Prostate gland (tissue), 2 donors: Measurements from ENCODE around the gene GH1. TPM values are rescaled to one million over a fixed set of nuclear protein-coding genes. Genes with fewer than 3 reads are reported as not detected.
"Not testable (repeated sequence)": the region's sequence is repeated elsewhere in the genome, so short reads cannot be mapped to it uniquely, and the experiment has no call there.

Experiments used
- DNase-seq: peaks from one replicate; pipeline ENCODE4 v3.0.0-alpha.2; 2019; ENCODE audit warnings: low spot score
- H3K27ac ChIP-seq, 2 donors: fragments of 200-600 bp; sonication (generic); 2 replicates each; pipeline ENCODE4 v1.5.1; 2017 to 2019
- H3K27me3 ChIP-seq: fragments of 200-600 bp; sonication (generic); replicated peaks from 2 replicates; pipeline ENCODE4 v1.5.1; 2019; ENCODE audit not compliant: insufficient read depth
- H3K36me3 ChIP-seq, 2 donors: fragments of 200-600 bp; sonication (generic); 1 replicate in 1 of 2; 2 replicates in 1 of 2; pipeline versions ENCODE4 v1.5.1 to v1.8.1; 2017 to 2019
- H3K4me1 ChIP-seq: fragments of 200-600 bp; sonication (generic); replicated peaks from 2 replicates; pipeline ENCODE4 v1.5.1; 2019
- H3K4me3 ChIP-seq, 2 donors: fragments of 200-600 bp; sonication (generic); 2 replicates each; pipeline ENCODE4 v1.5.1; 2017 to 2019
- H3K9me3 ChIP-seq: fragments of 200-600 bp; sonication (generic); 2 replicates; pipeline ENCODE4 v1.5.1; 2017
- CTCF ChIP-seq, 4 experiments: fragments of 200-600 bp in 2 of 4; fragments of 450-650 bp in 2 of 4; sonication (generic) in 2 of 4; IDR thresholded peaks; 1 replicate in 3 of 4; 2 replicates in 1 of 4; pipeline ENCODE4 v1.5.1; 2016 to 2019; ENCODE audit warnings: antibody characterized with exemption in 4 of 4, mild to moderate bottlenecking in 2 of 4, moderate library complexity in 2 of 4
- POLR2A ChIP-seq: fragments of 450-650 bp; IDR thresholded peaks from one replicate; pipeline ENCODE4 v1.6.1; 2016; ENCODE audit warnings: antibody characterized with exemption, mild to moderate bottlenecking
- POLR2AphosphoS5 ChIP-seq: sonication (generic); formaldehyde crosslinking; IDR thresholded peaks from one replicate; pipeline ENCODE4 v1.6.1; 2017; ENCODE audit warnings: antibody characterized with exemption
- WGBS: methylation state at CpG from one replicate; pipeline ENCODE4 v1.1.5; 2018; 5-methylcytosine and 5-hydroxymethylcytosine counted together
- intact Hi-C: fragments of 100-400 bp; cut with DNase I; formaldehyde crosslinking; loops from one replicate; pipeline ENCODE4 v1.14.2; 2022
- total RNA-seq, 2 donors: library from RNA; depleted of rRNA; stranded (reverse); fragments of >200 nt; gene quantifications; one replicate each; pipeline ENCODE4 v1.1.0, GENCODE V29; 2016

GH1 gene
- total RNA-seq, 2 donors from 2014 or later, result not detected

- TF ChIP-seq CTCF (IDR thresholded peaks at IDR 0.05), result peak in 2 of 4 experiments; percentile 11 to 41
- intact Hi-C loops, H3K4me1 ChIP-seq, H3K36me3 ChIP-seq, H3K27ac ChIP-seq, H3K27me3 ChIP-seq, H3K4me3 ChIP-seq, H3K9me3 ChIP-seq, DNase-seq: not testable (repeated sequence)
- 36% methylated on average over 13 of the region's 13 CpGs for WGBS
Measured at GRCh38 chr17:63889026-63889848, 29.4 kb downstream of the GH1 start.

DNA sequence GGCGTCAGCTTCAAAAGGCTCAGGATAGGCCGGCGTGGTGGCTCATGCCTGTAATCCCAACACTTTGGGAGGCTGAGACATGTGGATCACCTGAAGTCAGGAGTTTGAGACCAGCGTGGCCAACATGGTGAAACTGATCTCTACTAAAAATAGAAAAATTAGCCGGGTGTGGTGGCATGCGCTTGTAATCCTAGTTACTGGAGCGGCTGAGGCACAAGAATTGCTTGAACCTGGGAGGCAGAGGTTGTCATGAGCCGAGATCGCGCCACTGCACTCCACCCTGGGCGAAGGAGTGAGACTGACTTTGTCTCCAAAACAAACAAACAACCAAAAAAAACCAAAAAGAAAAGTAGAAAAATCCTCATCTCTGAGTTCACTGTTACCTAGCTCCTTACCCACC lies 33.5 kb downstream of the GH1 start:
- H3K4me1 ChIP-seq, DNase-seq, H3K27ac ChIP-seq, H3K36me3 ChIP-seq, H3K9me3 ChIP-seq, H3K4me3 ChIP-seq, intact Hi-C loops, H3K27me3 ChIP-seq: not testable (repeated sequence)
- WGBS, result 91% methylated on average over 11 of the region's 11 CpGs

DNA sequence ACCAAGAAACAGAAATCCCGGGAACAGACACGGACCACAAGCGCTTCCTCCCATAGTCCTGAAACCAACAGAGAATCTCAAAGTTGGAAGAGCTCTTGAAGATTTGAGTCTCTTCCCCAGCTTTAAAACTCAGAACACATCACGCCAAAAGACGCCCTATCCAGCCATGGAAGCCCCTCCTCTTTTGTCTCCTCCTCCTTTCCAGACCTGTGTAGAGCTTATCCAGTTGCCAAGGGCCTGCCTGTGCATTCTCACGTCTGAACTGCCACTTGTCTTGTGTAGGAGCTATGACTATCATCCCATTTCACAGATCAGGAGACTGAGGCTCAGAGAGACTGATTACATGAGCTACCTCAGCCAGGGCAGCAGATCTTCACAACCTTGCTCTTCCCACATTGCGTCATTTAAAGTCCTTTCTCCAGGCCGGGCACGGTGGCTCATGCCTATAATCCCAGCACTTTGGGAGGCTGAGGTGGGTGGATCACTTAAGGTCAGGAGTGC lies 36.0 kb downstream of the GH1 start:
- intact Hi-C loops, H3K4me1 ChIP-seq, DNase-seq, H3K27ac ChIP-seq, H3K4me3 ChIP-seq, H3K9me3 ChIP-seq, H3K27me3 ChIP-seq, H3K36me3 ChIP-seq: not testable (repeated sequence)
- WGBS, result 78% methylated on average over 9 of the region's 9 CpGs

- 40% methylated on average over 13 of the region's 15 CpGs for WGBS
- Histone ChIP-seq H3K27me3 (no peaks in the 10 kb centered on the region), H3K36me3 (no peaks in the 10 kb centered on the region), H3K4me3 (no peak within 1 kb of the TSS), H3K27ac (no peak within 1 kb of the TSS), H3K9me3 (no peaks in the 10 kb centered on the region), H3K4me1 (no peaks in the 10 kb centered on the region)
- peak; percentile 10 for DNase-seq
- intact Hi-C loops, result no loop called here
- TF ChIP-seq POLR2A, result no peak
- peak; percentile 13 to 50 (median 18) for TF ChIP-seq CTCF (IDR thresholded peaks at IDR 0.05)
- TF ChIP-seq POLR2AphosphoS5, result no peak
Measured at GRCh38 chr17:63881935-63882601, 36.6 kb downstream of the GH1 start, which contains the start of gene GH2. TSS of gene GH2 (minus strand) at chr17:63881944. CDS start at chr17:63881801, 143 bp downstream.

DNA sequence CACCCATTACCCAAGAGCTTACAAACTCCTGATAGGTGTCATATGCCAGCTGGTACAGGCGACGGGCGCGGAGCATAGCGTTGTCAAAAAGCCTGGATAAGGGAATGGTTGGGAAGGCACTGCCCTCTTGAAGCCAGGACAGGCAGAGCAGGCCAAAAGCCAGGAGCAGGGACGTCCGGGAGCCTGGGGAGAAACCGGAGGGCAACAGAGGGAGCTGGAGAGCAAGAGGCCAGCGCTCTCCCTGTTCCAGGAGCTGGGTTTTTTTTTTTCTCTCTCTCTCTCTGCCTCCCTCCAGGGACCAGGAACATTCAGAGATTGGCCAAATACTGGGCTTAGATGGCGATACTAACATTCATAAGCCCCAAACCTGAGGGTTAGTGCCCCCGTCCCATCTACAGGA lies 37.3 kb downstream of the GH1 start:
- intact Hi-C loops, H3K4me1 ChIP-seq, H3K4me3 ChIP-seq, H3K36me3 ChIP-seq, H3K27me3 ChIP-seq, H3K27ac ChIP-seq, DNase-seq, H3K9me3 ChIP-seq: not testable (repeated sequence)
- WGBS, result 73% methylated on average over 11 of the region's 11 CpGs

- no peaks in the 10 kb centered on the region for H3K27me3 ChIP-seq
- H3K36me3 ChIP-seq, result no peaks in the 10 kb centered on the region
- DNase-seq, result no peak
- H3K27ac ChIP-seq, result no peak overlapping the region
- intact Hi-C loops, result no loop called here
- no peaks in the 10 kb centered on the region for H3K9me3 ChIP-seq
- H3K4me1 ChIP-seq, result no peaks in the 10 kb centered on the region
- TF ChIP-seq POLR2AphosphoS5 (no peak), CTCF (IDR thresholded peaks at IDR 0.05) (no peak), POLR2A (no peak)
- WGBS, result 77% methylated on average over 12 of the region's 12 CpGs
- no peak overlapping the region for H3K4me3 ChIP-seq
Measured at GRCh38 chr17:63880706-63881105, 37.9 kb downstream of the GH1 start.

GRCh38 chr17:63878413-63878812 lies 40.2 kb downstream of the GH1 start:
- H3K9me3 ChIP-seq, H3K36me3 ChIP-seq, DNase-seq, H3K4me1 ChIP-seq, H3K4me3 ChIP-seq, H3K27ac ChIP-seq, intact Hi-C loops, H3K27me3 ChIP-seq: not testable (repeated sequence)
- 88% methylated on average over 9 of the region's 9 CpGs for WGBS

DNA sequence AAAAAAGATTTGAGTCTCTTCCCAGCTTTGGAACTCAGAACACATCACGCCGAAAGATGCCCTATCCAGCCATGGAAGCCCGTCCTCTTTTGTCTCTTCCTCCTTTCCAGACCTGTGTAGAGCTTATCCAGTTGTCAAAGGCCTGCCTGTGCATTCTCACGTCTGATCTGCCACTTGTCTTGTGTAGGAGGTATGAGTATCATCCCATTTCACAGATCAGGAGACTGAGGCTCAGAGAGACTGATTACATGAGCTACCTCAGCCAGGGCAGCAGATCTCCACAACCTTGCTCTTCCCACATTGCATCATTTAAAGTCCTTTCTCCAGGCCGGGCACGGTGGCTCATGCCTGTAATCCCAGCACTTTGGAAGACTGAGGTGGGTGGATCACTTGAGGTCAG lies 43.9 kb downstream of the GH1 start:
- H3K36me3 ChIP-seq, H3K27ac ChIP-seq, H3K9me3 ChIP-seq, DNase-seq, H3K4me3 ChIP-seq, H3K4me1 ChIP-seq, intact Hi-C loops, H3K27me3 ChIP-seq: not testable (repeated sequence)
- 85% methylated on average over 6 of the region's 6 CpGs for WGBS

DNA sequence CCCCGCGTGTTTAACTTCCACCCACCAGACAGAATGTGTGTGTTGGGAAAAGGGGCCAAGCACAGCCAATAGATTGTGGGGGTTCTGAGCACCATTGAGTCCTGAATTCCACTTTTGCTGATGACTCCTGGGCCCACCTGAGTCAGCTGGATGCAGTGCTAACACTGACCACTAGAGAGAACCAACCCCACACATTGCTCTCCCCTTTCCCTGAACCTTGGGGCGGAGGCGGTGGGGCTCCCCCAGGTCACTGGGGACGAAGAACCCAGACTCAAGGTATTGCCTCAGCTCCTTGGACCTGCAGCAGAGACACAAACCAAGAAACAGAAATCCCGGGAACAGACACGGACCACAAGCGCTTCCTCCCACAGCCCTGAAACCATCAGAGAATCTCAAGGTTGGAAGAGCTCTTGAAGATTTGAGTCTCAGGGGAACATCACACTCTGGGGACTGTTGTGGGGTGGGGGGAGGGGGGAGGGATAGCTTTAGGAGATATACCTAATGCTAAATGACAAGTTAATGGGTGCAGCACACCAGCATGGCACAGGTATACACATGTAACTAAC lies 44.5 kb downstream of the GH1 start:
- H3K36me3 ChIP-seq, intact Hi-C loops, H3K27ac ChIP-seq, H3K9me3 ChIP-seq, H3K4me3 ChIP-seq, DNase-seq, H3K27me3 ChIP-seq, H3K4me1 ChIP-seq: not testable (repeated sequence)
- WGBS, result 75% methylated on average over 6 of the region's 8 CpGs
